HL-60 (cell line): ENCODE measurements around the gene TPCN2.

Experiments
- DNase-seq, 2 experiments: peaks; one replicate each; pipeline ENCODE4 v3.0.0-alpha.2; 2010 to 2020; ENCODE audit warnings: low read depth in 1 of 2, low spot score in 1 of 2
- H3K27ac ChIP-seq: fragments of 250-450 bp; sonication (Bioruptor Pico); replicated peaks from 2 replicates; pipeline ENCODE4 v1.5.1; 2020; ENCODE audit warnings: mild to moderate bottlenecking, moderate library complexity
- H3K27me3 ChIP-seq: fragments of 250-450 bp; sonication (Bioruptor Pico); 2 replicates; pipeline ENCODE4 v1.5.1; 2021; ENCODE audit warnings: mild to moderate bottlenecking, moderate library complexity; ENCODE audit not compliant: insufficient read depth, poor library complexity, severe bottlenecking
- H3K4me3 ChIP-seq: replicated peaks from 2 replicates; pipeline ENCODE4 v1.5.1; 2011; ENCODE audit warnings: mild to moderate bottlenecking, control low read depth, low read length; ENCODE audit not compliant: insufficient read depth
- GABPA ChIP-seq: IDR thresholded peaks from 2 replicates; pipeline ENCODE4 v1.6.1; 2012; ENCODE audit warnings: low read depth
- POLR2AphosphoS5 ChIP-seq: IDR thresholded peaks from 2 replicates; pipeline ENCODE4 v1.6.1; 2012; ENCODE audit warnings: low read depth
- SPI1 ChIP-seq: IDR thresholded peaks from 2 replicates; pipeline ENCODE4 v1.6.1; 2012; ENCODE audit warnings: low read depth, mild to moderate bottlenecking, borderline replicate concordance
- TF ChIP-seq, protein P1 (sequence below): IDR thresholded peaks from 2 replicates; pipeline ENCODE4 v1.6.1; 2012; ENCODE audit warnings: low read depth; ENCODE audit not compliant: insufficient replicate concordance
- TF ChIP-seq, protein P2 (sequence below): IDR thresholded peaks from one replicate; pipeline ENCODE4 v1.5.1; 2011; ENCODE audit warnings: low read length, control low read depth, inconsistent platforms; ENCODE audit not compliant: insufficient read depth

Gene TPCN2

DNA sequence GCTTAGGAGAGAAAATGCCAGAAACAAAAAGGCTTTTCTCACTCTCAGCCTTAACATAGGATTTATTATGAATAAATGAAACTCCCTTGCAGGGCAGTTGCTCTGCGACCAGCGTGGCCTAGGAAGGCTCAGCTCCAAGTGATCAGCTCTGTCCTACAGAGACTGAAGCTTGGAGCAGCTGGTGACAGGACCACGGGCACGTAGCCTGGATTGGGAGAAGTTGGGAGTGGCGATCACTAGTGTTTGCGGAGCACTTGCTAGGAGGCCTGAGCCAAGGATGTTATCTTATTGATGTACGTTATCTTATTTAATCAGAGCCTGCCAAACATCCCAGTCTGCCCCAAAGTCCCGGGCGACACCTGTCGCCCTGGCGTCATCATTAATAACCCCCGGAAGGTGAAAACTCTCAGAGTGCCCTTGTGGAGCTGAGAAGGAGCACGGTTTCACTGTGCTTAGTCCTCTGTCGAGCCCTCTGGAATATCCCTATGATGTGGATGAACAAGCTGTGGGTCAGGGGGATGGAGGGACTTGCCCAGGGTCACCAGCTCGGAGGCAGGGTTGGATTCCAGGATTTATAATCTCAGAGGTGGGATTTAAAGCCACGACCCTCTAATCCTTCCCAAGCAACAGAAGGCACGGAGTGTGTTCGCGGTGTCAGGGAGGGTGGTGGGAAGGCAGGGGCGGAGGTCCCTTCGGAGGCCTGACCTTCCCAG, 66.2 kb downstream of the TPCN2 start:
- Histone ChIP-seq H3K4me3 (no peak overlapping the region), H3K27ac (no peak overlapping the region), H3K27me3 (no peaks in the 10 kb centered on the region)
- no peak for TF ChIP-seq POLR2AphosphoS5
- TF ChIP-seq SPI1 = no peak
- no peak for TF ChIP-seq GABPA
- TF ChIP-seq, protein P1, sequence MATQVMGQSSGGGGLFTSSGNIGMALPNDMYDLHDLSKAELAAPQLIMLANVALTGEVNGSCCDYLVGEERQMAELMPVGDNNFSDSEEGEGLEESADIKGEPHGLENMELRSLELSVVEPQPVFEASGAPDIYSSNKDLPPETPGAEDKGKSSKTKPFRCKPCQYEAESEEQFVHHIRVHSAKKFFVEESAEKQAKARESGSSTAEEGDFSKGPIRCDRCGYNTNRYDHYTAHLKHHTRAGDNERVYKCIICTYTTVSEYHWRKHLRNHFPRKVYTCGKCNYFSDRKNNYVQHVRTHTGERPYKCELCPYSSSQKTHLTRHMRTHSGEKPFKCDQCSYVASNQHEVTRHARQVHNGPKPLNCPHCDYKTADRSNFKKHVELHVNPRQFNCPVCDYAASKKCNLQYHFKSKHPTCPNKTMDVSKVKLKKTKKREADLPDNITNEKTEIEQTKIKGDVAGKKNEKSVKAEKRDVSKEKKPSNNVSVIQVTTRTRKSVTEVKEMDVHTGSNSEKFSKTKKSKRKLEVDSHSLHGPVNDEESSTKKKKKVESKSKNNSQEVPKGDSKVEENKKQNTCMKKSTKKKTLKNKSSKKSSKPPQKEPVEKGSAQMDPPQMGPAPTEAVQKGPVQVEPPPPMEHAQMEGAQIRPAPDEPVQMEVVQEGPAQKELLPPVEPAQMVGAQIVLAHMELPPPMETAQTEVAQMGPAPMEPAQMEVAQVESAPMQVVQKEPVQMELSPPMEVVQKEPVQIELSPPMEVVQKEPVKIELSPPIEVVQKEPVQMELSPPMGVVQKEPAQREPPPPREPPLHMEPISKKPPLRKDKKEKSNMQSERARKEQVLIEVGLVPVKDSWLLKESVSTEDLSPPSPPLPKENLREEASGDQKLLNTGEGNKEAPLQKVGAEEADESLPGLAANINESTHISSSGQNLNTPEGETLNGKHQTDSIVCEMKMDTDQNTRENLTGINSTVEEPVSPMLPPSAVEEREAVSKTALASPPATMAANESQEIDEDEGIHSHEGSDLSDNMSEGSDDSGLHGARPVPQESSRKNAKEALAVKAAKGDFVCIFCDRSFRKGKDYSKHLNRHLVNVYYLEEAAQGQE = no peak
- TF ChIP-seq, protein P2, sequence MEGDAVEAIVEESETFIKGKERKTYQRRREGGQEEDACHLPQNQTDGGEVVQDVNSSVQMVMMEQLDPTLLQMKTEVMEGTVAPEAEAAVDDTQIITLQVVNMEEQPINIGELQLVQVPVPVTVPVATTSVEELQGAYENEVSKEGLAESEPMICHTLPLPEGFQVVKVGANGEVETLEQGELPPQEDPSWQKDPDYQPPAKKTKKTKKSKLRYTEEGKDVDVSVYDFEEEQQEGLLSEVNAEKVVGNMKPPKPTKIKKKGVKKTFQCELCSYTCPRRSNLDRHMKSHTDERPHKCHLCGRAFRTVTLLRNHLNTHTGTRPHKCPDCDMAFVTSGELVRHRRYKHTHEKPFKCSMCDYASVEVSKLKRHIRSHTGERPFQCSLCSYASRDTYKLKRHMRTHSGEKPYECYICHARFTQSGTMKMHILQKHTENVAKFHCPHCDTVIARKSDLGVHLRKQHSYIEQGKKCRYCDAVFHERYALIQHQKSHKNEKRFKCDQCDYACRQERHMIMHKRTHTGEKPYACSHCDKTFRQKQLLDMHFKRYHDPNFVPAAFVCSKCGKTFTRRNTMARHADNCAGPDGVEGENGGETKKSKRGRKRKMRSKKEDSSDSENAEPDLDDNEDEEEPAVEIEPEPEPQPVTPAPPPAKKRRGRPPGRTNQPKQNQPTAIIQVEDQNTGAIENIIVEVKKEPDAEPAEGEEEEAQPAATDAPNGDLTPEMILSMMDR = no peak
- no peak for DNase-seq

DNA sequence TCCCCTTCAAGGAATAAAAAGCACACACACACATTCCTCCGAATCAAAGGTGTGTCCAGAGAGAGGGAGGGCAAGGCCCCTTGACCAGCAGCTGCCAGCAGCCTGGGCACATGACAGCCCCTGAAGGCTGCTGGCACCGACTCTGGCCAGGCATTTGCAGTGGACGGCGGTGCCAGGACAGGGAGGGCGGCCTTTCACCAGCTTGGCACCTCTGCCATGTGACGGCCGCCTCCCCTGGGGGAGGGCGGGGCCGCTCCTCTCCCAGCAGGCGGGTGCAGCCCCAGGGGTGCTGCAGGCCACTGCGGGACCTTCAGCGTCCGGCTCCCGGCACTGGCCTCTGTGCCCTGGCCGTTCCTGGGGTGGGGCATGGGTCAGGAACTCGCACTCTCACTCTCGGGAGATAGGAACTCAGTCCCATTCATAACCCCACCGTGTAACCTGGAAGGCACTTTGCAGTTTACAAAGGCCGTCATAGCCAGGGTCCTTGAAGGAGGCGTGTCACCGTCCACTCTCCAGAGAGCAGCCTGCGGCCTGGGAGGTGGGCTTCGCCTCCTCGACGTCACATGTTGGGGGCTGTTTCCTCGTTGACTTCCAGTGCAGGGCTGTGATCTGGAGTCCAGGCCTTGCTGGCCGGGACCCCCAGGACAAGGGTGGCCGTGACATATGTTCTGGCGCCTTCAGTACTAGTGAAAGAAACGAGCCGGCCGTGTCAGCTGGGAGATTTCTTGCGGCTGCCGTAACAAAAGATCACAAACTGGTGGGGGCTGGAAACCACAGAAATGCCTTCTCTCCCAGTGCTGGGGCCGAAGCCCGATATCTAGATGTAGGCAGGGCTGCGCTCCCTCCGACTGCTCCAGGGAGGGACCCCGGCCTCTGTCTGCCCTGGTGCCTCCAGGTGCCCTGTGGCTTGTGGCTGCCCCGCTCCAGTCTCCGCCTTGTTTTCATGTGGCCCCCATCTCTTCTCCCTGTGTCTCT, 67.1 kb downstream of the TPCN2 start:
- Histone ChIP-seq H3K27ac (no peak overlapping the region), H3K4me3 (no peak overlapping the region), H3K27me3 (no peaks in the 10 kb centered on the region)
- DNase-seq = no peak
- TF ChIP-seq, protein P1 = no peak
- TF ChIP-seq GABPA = no peak
- TF ChIP-seq SPI1 = no peak
- TF ChIP-seq POLR2AphosphoS5 = no peak
- TF ChIP-seq, protein P2 = no peak

DNA sequence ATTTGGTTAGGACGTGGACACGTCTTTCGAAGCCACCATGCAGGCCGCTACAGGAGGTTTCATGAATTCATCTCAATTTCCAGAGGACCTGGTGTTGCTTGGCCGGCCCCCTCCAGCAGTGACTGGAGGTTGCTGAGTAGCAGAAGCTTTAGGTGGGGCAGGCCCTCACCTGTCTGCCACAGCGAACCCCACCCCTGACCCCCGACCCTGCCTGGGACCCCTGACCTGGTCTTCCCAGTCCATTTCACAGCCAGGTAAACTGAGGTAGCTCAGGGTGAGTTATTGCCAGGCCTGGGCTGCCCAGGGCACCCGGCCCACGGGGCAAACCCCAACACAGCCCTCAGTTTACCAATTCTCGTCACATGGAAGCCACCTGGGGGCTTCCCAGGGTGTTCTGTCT, 67.9 kb downstream of the TPCN2 start:
- no peak for TF ChIP-seq SPI1
- no peak for TF ChIP-seq GABPA
- TF ChIP-seq, protein P2 = no peak
- no peak for TF ChIP-seq POLR2AphosphoS5
- TF ChIP-seq, protein P1 = no peak

More for the DNA sequence above, 67.9 kb downstream of the TPCN2 start:
- no peaks in the 10 kb centered on the region for H3K27me3 ChIP-seq
- no peak overlapping the region for H3K27ac ChIP-seq
- DNase-seq = no peak
- no peak overlapping the region for H3K4me3 ChIP-seq
